ENCODE data around the gene GSTM1. TPM values are rescaled to one million over a fixed set of nuclear protein-coding genes. Genes with fewer than 3 reads are reported as not detected.

The GSTM1 gene
- not detected in 2 replicates for total RNA-seq (2022)
- not detected for Bru-seq, nascent RNA
- not detected for BruChase-seq, experiment 1, labeled RNA remaining after a 6-hour chase
- BruChase-seq, experiment 2, labeled RNA remaining after a 2-hour chase = not detected
- long read RNA-seq = 0 reads

DNA sequence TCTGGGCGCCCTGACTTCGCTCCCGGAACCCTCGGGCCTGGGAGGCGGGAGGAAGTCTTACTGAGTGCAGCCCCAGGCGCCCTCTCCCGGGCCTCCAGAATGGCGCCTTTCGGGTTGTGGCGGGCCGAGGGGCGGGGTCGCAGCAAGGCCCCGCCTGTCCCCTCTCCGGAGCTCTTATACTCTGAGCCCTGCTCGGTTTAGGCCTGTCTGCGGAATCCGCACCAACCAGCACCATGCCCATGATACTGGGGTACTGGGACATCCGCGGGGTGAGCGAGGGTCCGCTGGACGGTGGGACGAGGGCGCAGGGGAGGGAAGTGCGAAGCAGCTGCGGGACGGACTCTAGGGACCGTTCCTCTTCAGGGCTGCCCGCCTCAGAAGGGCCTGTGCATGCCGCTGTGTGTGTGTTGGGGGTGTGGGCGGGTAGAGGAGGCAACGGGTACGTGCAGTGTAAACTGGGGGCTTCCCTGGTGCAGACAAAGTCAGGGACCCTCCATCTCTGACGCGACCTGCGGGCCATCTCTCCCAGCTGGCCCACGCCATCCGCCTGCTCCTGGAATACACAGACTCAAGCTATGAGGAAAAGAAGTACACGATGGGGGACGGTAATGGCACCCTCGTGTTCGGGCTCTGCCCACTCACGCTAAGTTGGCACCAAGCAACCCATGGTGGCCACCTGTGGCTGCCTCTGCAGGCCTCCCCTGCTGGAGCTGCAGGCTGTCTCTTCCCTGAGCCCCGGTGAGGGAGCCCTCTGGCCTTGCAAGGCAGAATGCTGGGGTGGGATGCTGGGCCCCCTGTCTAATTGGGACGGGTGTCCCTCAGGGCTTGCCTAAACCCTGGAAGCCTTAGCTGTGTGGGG, at the start of gene GSTM1:
Gene GSTM1 (plus strand): TSS at position 177 of the 859 bp plus-strand sequence. CDS start 57 bp downstream, at position 234.
- POLR2A ChIA-PET = no interaction called here
- Mint-ChIP-seq H3K4me1 (ENCODE audit: insufficient read depth, unreplicated experiment) (no peaks in the 10 kb centered on the region), H3K27ac (ENCODE audit: low read depth, unreplicated experiment) (no peak within 1 kb of the TSS), H3K36me3 (ENCODE audit: insufficient read depth, unreplicated experiment) (no peaks in the 10 kb centered on the region), H3K9me3 (ENCODE audit: unreplicated experiment) (no peaks in the 10 kb centered on the region), H3K27me3 (ENCODE audit: insufficient read depth, unreplicated experiment) (no peaks in the 10 kb centered on the region), H3K4me3 (ENCODE audit: unreplicated experiment) (no peak within 1 kb of the TSS)
- BruUV-seq (replicated peaks) = no TSS peak
- TF ChIP-seq, protein P1, sequence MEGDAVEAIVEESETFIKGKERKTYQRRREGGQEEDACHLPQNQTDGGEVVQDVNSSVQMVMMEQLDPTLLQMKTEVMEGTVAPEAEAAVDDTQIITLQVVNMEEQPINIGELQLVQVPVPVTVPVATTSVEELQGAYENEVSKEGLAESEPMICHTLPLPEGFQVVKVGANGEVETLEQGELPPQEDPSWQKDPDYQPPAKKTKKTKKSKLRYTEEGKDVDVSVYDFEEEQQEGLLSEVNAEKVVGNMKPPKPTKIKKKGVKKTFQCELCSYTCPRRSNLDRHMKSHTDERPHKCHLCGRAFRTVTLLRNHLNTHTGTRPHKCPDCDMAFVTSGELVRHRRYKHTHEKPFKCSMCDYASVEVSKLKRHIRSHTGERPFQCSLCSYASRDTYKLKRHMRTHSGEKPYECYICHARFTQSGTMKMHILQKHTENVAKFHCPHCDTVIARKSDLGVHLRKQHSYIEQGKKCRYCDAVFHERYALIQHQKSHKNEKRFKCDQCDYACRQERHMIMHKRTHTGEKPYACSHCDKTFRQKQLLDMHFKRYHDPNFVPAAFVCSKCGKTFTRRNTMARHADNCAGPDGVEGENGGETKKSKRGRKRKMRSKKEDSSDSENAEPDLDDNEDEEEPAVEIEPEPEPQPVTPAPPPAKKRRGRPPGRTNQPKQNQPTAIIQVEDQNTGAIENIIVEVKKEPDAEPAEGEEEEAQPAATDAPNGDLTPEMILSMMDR (IDR thresholded peaks at IDR 0.05; ENCODE audit: unreplicated experiment) = no peak
- DNase-seq (ENCODE audit: unreplicated experiment) = no peak
- intact Hi-C loops (cut with micrococcal nuclease) = no loop called here
- CTCF ChIA-PET = no interaction called here

DNA sequence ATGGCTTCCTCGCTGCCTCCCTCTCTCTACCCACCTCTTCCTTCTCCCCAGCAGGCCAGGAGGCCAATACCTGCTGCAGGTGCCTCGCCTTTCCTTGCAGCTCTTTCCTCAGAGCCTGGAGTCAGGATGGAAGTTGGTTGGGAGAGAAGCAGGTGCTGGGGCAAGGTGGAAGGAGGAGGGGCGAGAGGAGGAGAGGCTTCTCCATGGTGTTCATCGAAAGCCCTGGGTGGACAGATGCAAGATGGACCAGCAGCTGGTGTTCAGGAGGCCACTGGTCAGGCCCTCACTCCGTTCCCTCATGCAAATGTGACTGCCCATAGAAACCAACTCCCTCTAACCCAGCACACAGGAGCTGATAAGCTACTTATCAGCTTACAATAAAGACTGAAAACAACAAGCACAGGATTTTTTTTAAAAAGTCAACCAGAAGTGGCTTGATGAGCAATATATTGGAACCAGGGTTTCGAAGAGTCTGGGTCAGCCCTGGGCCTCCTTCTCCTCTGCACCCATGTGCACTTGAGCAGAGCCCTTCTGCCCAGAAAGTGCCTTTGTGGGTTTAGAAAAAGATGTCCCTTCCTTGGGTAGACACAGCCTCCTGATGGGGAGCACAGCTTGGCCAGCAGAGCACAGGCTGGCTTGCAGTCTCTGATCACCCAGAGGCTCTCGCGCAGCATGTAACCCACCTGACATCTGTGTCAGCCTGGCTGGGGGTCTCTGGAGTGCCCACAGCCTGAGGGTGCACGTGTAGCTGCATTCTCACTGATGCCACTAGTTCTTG, 48.4 kb upstream of the GSTM1 start:
- TF ChIP-seq, protein P1 (IDR thresholded peaks at IDR 0.05; ENCODE audit: unreplicated experiment) = no peak
- peaks cover 8% of the 10 kb centered on the region for H3K4me1 Mint-ChIP-seq (ENCODE audit: insufficient read depth, unreplicated experiment)
- no peak overlapping the region for H3K27ac Mint-ChIP-seq (ENCODE audit: low read depth, unreplicated experiment)
- no peaks in the 10 kb centered on the region for H3K27me3 Mint-ChIP-seq (ENCODE audit: insufficient read depth, unreplicated experiment)
- no peaks in the 10 kb centered on the region for H3K9me3 Mint-ChIP-seq (ENCODE audit: unreplicated experiment)
- CTCF ChIA-PET = interaction anchor here (0.6 to 17.2 kb wide), 51 partner anchors 11 to 657 kb away, joined by 3 to 459 read pairs (median 5); partner anchors contain the start of genes AHCYL1, GNAI3 and GSTM4
- BruUV-seq (replicated peaks) = no TSS peak
- no peak for DNase-seq (ENCODE audit: unreplicated experiment)
- peaks cover 4% of the 10 kb centered on the region for H3K36me3 Mint-ChIP-seq (ENCODE audit: insufficient read depth, unreplicated experiment)
- POLR2A ChIA-PET = interaction anchor here (0.7 to 4.2 kb wide), 3 partner anchors 90 to 347 kb away, joined by 3 to 31 read pairs (median 7); partner anchors contain the start of genes AHCYL1 and GNAI3
- intact Hi-C loops (cut with micrococcal nuclease) = no loop called here
- no peak overlapping the region for H3K4me3 Mint-ChIP-seq (ENCODE audit: unreplicated experiment)

DNA sequence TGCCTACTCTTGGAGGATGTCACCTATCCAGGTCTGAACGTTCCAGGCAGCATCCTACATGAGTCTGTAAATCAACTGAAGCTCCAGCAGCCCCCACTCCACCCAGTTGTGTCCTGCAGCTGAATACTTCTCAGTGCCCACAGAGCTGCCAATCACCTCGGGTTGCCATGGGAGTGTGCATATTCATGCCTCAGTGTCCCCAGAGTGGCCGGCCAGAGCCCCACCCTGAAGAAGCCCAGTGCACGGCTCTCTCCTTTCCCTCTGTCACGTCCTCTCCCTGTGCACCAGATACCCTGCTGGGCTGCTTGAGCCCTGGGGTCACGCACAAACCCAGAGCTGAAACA, 47.8 kb upstream of the GSTM1 start:
- intact Hi-C loops (cut with micrococcal nuclease) = loop anchor here (1.0 kb wide), 1 partner anchor 94 kb away; no protein-coding TSS in a partner anchor
- Mint-ChIP-seq H3K27me3 (ENCODE audit: insufficient read depth, unreplicated experiment) (no peaks in the 10 kb centered on the region), H3K4me1 (ENCODE audit: insufficient read depth, unreplicated experiment) (peaks cover 8% of the 10 kb centered on the region), H3K27ac (ENCODE audit: low read depth, unreplicated experiment) (no peak overlapping the region), H3K9me3 (ENCODE audit: unreplicated experiment) (no peaks in the 10 kb centered on the region), H3K4me3 (ENCODE audit: unreplicated experiment) (no peak overlapping the region), H3K36me3 (ENCODE audit: insufficient read depth, unreplicated experiment) (peaks cover 4% of the 10 kb centered on the region)
- TF ChIP-seq, protein P1 (IDR thresholded peaks at IDR 0.05; ENCODE audit: unreplicated experiment) = no peak
- no TSS peak for BruUV-seq (replicated peaks)
- POLR2A ChIA-PET = interaction anchor here (0.6 to 4.2 kb wide), 5 partner anchors 91 to 372 kb away, joined by 3 to 31 read pairs (median 7); partner anchors contain the start of genes AHCYL1 and GNAI3
- CTCF ChIA-PET = interaction anchor here (0.6 to 17.2 kb wide), 56 partner anchors 8 to 657 kb away, joined by 3 to 459 read pairs (median 6); partner anchors contain the start of genes AHCYL1, AMPD2, GNAI3 and GNAT2
- DNase-seq (ENCODE audit: unreplicated experiment) = no peak
